Loucy (cell line): ENCODE measurements around the gene B4GALNT4.

Source experiments
- H2AFZ ChIP-seq: fragments of 200-600 bp; sonication (generic); 2 replicates; pipeline ENCODE4 v1.6.0; 2016; ENCODE audit warnings: antibody characterized with exemption, mild to moderate bottlenecking, low read length, moderate library complexity
- H3F3A ChIP-seq: fragments of 200-600 bp; 2 replicates; pipeline ENCODE4 v1.6.0; 2016; ENCODE audit warnings: antibody characterized with exemption, low read depth, mild to moderate bottlenecking
- H3K27me3 ChIP-seq: fragments of 200-600 bp; sonication (generic); 2 replicates; pipeline ENCODE4 v1.6.1; 2014; ENCODE audit warnings: low read length, mild to moderate bottlenecking; ENCODE audit not compliant: insufficient read depth, poor library complexity, severe bottlenecking
- H3K36me3 ChIP-seq: fragments of 200-600 bp; sonication (generic); 2 replicates; pipeline ENCODE4 v1.6.1; 2016; ENCODE audit warnings: low read length; ENCODE audit not compliant: insufficient read depth
- H3K4me1 ChIP-seq: fragments of 200-600 bp; sonication (generic); 2 replicates; pipeline ENCODE4 v1.5.1; 2014; ENCODE audit warnings: low read length, mild to moderate bottlenecking; ENCODE audit not compliant: insufficient read depth, poor library complexity, severe bottlenecking
- H3K4me2 ChIP-seq: fragments of 200-600 bp; sonication (generic); 2 replicates; pipeline ENCODE4 v1.6.0; 2014; ENCODE audit warnings: antibody characterized with exemption, low read length, low read depth, mild to moderate bottlenecking; ENCODE audit not compliant: poor library complexity, severe bottlenecking
- H3K4me3 ChIP-seq: fragments of 200-600 bp; sonication (generic); 2 replicates; pipeline ENCODE4 v1.5.1; 2014; ENCODE audit warnings: low read length, mild to moderate bottlenecking, mixed read lengths; ENCODE audit not compliant: poor library complexity, severe bottlenecking
- H3K79me2 ChIP-seq: fragments of 200-600 bp; sonication (generic); 2 replicates; pipeline ENCODE4 v1.6.1; 2014; ENCODE audit warnings: low read length; ENCODE audit not compliant: insufficient read depth
- H3K9ac ChIP-seq: fragments of 200-600 bp; sonication (generic); 2 replicates; pipeline ENCODE4 v1.6.0; 2014; ENCODE audit warnings: mild to moderate bottlenecking, low read depth, low read length, moderate library complexity; ENCODE audit not compliant: poor library complexity, severe bottlenecking
- H3K9me2 ChIP-seq: fragments of 200-600 bp; sonication (generic); replicated peaks from 2 replicates; pipeline ENCODE4 v1.6.1; 2016; ENCODE audit warnings: low read depth, low read length, mixed read lengths
- H3K9me3 ChIP-seq: fragments of 200-600 bp; sonication (generic); 2 replicates; pipeline ENCODE4 v1.6.1; 2014; ENCODE audit warnings: mild to moderate bottlenecking, antibody characterized with exemption, low read length, low read depth; ENCODE audit not compliant: insufficient read depth
- H4K20me1 ChIP-seq: fragments of 200-600 bp; sonication (generic); 2 replicates; pipeline ENCODE4 v1.6.0; 2014; ENCODE audit warnings: antibody characterized with exemption, low read length, mild to moderate bottlenecking; ENCODE audit not compliant: insufficient read depth, poor library complexity, severe bottlenecking
- EZH2phosphoT487 ChIP-seq: fragments of 200-600 bp; IDR thresholded peaks from 2 replicates; pipeline ENCODE4 v1.6.1; 2018; ENCODE audit warnings: antibody characterized with exemption, mild to moderate bottlenecking, moderate library complexity, borderline replicate concordance
- TF ChIP-seq, protein P1 (sequence below): fragments of 200-600 bp; sonication (generic); conservative IDR thresholded peaks from 2 replicates; pipeline ENCODE4 v1.5.1; 2014; ENCODE audit warnings: mild to moderate bottlenecking, antibody characterized with exemption, low read length

Gene B4GALNT4

DNA sequence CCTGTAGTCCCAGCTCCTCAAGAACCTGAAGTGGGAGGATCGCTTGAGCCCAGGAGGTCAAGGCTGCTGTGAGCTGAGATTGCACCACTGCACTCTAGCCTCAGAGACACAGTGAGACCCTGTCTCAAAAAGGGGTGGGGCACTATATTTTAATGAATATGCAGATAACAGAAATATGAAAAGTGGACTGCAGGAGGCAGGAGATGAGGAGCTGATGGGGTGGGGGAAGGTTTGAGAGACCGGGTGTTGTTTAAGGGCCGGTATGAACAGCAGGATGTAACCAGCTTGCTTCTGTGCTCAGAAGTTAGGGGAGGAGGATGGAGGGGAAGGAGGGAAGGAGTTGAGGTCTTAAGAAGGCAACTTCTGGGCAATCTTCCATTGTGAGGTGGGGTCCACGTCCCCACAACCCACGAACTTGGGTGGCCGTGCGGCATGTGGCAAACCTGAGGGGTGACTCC lies 1.3 kb upstream of the B4GALNT4 start:
- H3K9ac ChIP-seq, result no peak overlapping the region
- no peaks in the 10 kb centered on the region for H3F3A ChIP-seq
- H3K36me3 ChIP-seq, result no peaks in the 10 kb centered on the region
- no peaks in the 10 kb centered on the region for H3K79me2 ChIP-seq
- TF ChIP-seq EZH2phosphoT487, result no peak
- TF ChIP-seq, protein P1, sequence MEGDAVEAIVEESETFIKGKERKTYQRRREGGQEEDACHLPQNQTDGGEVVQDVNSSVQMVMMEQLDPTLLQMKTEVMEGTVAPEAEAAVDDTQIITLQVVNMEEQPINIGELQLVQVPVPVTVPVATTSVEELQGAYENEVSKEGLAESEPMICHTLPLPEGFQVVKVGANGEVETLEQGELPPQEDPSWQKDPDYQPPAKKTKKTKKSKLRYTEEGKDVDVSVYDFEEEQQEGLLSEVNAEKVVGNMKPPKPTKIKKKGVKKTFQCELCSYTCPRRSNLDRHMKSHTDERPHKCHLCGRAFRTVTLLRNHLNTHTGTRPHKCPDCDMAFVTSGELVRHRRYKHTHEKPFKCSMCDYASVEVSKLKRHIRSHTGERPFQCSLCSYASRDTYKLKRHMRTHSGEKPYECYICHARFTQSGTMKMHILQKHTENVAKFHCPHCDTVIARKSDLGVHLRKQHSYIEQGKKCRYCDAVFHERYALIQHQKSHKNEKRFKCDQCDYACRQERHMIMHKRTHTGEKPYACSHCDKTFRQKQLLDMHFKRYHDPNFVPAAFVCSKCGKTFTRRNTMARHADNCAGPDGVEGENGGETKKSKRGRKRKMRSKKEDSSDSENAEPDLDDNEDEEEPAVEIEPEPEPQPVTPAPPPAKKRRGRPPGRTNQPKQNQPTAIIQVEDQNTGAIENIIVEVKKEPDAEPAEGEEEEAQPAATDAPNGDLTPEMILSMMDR, result no peak
- no peaks in the 10 kb centered on the region for H3K9me2 ChIP-seq
- H3K9me3 ChIP-seq, result no peaks in the 10 kb centered on the region
- H2AFZ ChIP-seq, result no peak overlapping the region
- peaks cover 18% of the 10 kb centered on the region for H3K4me1 ChIP-seq
- H3K4me3 ChIP-seq, result no peak overlapping the region
- H3K4me2 ChIP-seq, result no peak overlapping the region
- H3K27me3 ChIP-seq, result no peaks in the 10 kb centered on the region
- H4K20me1 ChIP-seq, result no peaks in the 10 kb centered on the region

DNA sequence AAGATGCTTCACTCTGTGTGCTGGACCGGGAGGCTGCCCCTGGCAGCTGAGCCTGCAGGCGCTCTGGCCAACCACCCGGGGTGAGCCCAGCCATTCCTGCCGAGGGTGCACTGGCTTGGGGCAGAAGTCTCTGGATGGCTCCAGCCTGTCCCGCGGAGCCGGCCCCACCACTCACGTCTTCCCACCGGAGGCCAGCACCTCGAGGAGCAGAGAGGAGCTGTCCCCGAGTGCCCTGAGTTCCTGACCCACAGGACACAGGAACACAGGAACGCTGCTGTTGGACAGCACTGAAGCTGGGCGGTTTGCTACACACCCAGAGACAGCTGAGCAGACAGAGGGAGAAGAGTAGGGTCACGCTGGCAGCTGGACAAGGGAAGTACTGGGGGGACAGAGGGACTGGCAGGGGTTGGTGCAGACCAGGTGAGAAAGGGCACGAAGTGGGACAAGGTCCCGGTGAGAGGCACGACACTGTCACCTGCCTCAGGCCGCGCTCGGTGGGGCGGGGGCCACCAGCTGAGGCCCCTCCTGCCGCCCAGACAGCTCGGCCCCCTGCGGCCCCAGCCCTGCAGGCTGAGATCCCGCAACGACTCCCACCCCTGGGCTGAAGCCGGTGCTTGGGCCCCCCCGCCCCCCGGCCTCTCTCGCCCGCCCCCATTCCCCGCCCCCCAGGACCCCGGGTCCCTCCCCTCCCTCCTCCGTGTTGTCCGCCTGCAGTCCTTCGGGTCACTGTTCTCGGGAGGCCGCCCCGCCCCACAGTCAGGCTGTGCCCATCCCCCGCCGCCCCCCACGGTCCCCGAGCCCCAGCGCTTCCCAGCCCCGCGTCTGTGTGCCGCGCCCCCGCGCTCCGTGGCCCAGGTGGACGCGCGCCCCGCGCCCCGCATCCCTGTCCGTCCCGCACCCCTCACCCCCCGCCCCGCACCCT lies 624 bp upstream of the B4GALNT4 start:
- H3K9me3 ChIP-seq, result no peaks in the 10 kb centered on the region
- no peaks in the 10 kb centered on the region for H3K79me2 ChIP-seq
- H3F3A ChIP-seq, result no peaks in the 10 kb centered on the region
- no peaks in the 10 kb centered on the region for H4K20me1 ChIP-seq
- H3K4me3 ChIP-seq, result no peak overlapping the region
- H3K9ac ChIP-seq, result no peak overlapping the region
- no peaks in the 10 kb centered on the region for H3K9me2 ChIP-seq
- H3K27me3 ChIP-seq, result no peaks in the 10 kb centered on the region
- no peak for TF ChIP-seq EZH2phosphoT487
- TF ChIP-seq, protein P1, result no peak
- H3K36me3 ChIP-seq, result no peaks in the 10 kb centered on the region
- peaks cover 18% of the 10 kb centered on the region for H3K4me1 ChIP-seq
- no peak overlapping the region for H2AFZ ChIP-seq
- H3K4me2 ChIP-seq, result no peak overlapping the region

DNA sequence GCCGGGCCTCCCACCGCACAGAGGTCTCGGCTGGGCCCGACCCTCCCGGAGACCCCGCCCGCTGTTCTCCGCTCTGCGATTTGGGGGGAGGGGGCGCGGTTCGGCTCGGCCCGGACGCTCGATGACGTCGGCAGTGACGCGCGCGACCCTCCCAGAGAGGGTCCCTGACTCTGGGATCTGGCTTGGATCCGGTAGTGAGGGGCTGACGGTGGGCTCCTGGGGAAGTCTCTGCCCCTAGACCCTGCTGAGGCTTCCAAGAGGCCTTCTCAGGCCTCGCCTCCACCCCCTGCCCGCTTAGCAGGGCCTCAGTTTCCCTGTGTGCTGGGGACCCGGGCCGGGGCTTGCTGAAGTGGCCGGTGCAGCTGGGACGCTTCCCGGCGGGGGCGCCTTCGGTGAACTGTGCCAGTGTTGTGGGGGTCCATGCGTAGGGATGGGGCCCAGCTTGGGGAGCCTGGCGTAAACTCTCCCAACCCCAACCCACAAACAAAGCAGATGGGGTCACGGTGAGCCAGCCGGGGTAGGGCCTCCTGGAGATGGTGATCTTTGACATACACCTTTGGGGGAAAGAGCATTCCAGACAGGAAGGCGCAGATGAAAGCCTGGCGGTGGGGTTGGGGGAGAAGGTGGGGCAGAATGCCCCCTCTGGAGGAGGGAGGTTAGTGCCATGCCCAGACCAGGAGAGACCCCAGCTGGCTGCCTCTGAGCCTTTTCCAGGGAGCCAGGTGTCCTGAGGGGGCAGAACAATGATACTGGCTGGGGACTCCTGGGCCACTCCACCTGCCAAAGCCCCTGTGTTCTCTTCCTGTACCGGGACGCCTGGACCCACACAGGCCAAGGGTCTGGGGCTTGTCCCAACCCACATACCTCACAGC lies 1.0 kb downstream of the B4GALNT4 start:
- H3K27me3 ChIP-seq, result no peaks in the 10 kb centered on the region
- H3K9me2 ChIP-seq, result no peaks in the 10 kb centered on the region
- H3K79me2 ChIP-seq, result no peaks in the 10 kb centered on the region
- no peaks in the 10 kb centered on the region for H3K36me3 ChIP-seq
- H2AFZ ChIP-seq, result no peak overlapping the region
- H3K9ac ChIP-seq, result no peak overlapping the region
- no peak overlapping the region for H3K4me2 ChIP-seq
- no peaks in the 10 kb centered on the region for H3K9me3 ChIP-seq
- TF ChIP-seq EZH2phosphoT487, result no peak
- TF ChIP-seq, protein P1, result no peak
- H4K20me1 ChIP-seq, result no peaks in the 10 kb centered on the region
- H3K4me1 ChIP-seq, result peaks cover 13% of the 10 kb centered on the region
- no peaks in the 10 kb centered on the region for H3F3A ChIP-seq
- no peak overlapping the region for H3K4me3 ChIP-seq
